CD4-positive, alpha-beta memory T cell (primary cell): ENCODE measurements around the gene MET. TPM values are rescaled to one million over a fixed set of nuclear protein-coding genes. Genes with fewer than 3 reads are reported as not detected.

ENCODE experiments used
- CTCF ChIA-PET: fragments of 350-600 bp; sonication (Branson Sonifier 250); formaldehyde crosslinking; loops from one replicate; lab custom pipeline; 2021; ENCODE audit warnings: inconsistent platforms; ENCODE audit not compliant: partially characterized antibody; lab: Charles Lee
- POLR2A ChIA-PET: fragments of 350-600 bp; sonication (Branson Sonifier 250); formaldehyde crosslinking; loops from one replicate; lab custom pipeline; 2021; ENCODE audit not compliant: partially characterized antibody; lab: Charles Lee
- DNase-seq, 5 donors: peaks; one replicate each; pipeline versions ENCODE4 v3.0.0 to v3.0.0-alpha.2; 2020 to 2022; ENCODE audit warnings: mixed read lengths in 1 of 5
- H3K27ac ChIP-seq: one replicate; pipeline ENCODE4 v1.7.0; 2013; ENCODE audit warnings: low read depth, low read length
- H3K27me3 ChIP-seq: 2 replicates; pipeline ENCODE4 v1.7.0; 2013; ENCODE audit warnings: mild to moderate bottlenecking, low read length, moderate library complexity; ENCODE audit not compliant: insufficient read depth
- H3K36me3 ChIP-seq: 2 replicates; pipeline ENCODE4 v1.7.0; 2013; ENCODE audit warnings: mild to moderate bottlenecking, low read length, moderate library complexity; ENCODE audit not compliant: insufficient read depth
- H3K4me1 ChIP-seq: 2 replicates; pipeline ENCODE4 v1.7.0; 2013; ENCODE audit warnings: mild to moderate bottlenecking, low read length, moderate library complexity; ENCODE audit not compliant: insufficient read depth
- H3K4me3 ChIP-seq, 2 donors: one replicate each; pipeline ENCODE4 v1.7.0; 2013; ENCODE audit warnings: low read length in 2 of 2, mild to moderate bottlenecking in 1 of 2
- H3K9me3 ChIP-seq, 2 donors: one replicate each; pipeline ENCODE4 v1.7.0; 2013; ENCODE audit warnings: low read length in 2 of 2, control low read depth in 1 of 2; ENCODE audit not compliant: control insufficient read depth in 1 of 2
- H3K27ac Mint-ChIP-seq, 7 donors: one replicate each; pipeline ENCODE4 v1.8.0; 2020 to 2021; ENCODE audit warnings: mixed read lengths in 7 of 7, mild to moderate bottlenecking in 6 of 7, inconsistent platforms in 3 of 7, moderate library complexity in 3 of 7
- H3K27me3 Mint-ChIP-seq, 2 donors: one replicate each; pipeline ENCODE4 v1.8.0; 2020 to 2021; ENCODE audit warnings: mixed read lengths in 2 of 2
- H3K36me3 Mint-ChIP-seq, 2 donors: one replicate each; pipeline ENCODE4 v1.8.0; 2020 to 2021; ENCODE audit warnings: mixed read lengths in 2 of 2, inconsistent platforms in 1 of 2, mild to moderate bottlenecking in 1 of 2
- H3K4me1 Mint-ChIP-seq, 4 donors: one replicate each; pipeline ENCODE4 v1.8.0; 2020 to 2021; ENCODE audit warnings: mixed read lengths in 4 of 4, mild to moderate bottlenecking in 1 of 4
- H3K4me3 Mint-ChIP-seq, 8 donors: one replicate each; pipeline ENCODE4 v1.8.0; 2020 to 2021; ENCODE audit warnings: mixed read lengths in 8 of 8, mild to moderate bottlenecking in 7 of 8, moderate library complexity in 6 of 8, inconsistent platforms in 3 of 8
- H3K9me3 Mint-ChIP-seq, 8 donors: one replicate each; pipeline ENCODE4 v1.8.0; 2020 to 2021; ENCODE audit warnings: mixed read lengths in 8 of 8, mild to moderate bottlenecking in 5 of 8, inconsistent platforms in 3 of 8, moderate library complexity in 1 of 8
- intact Hi-C: fragments of 100-400 bp; cut with micrococcal nuclease; formaldehyde crosslinking; loops from one replicate; pipeline ENCODE4 v1.15.1; 2023
- polyA plus RNA-seq, 2 donors: library from polyadenylated mRNA; unstranded; fragments of 300-500 nt; fragmentation: Illumina TruSeq; gene quantifications; one replicate each; pipeline ENCODE4 v1.2.3, GENCODE V29; 2021
- total RNA-seq, 2 experiments: library from RNA; stranded (reverse); gene quantifications; one replicate each; pipeline ENCODE4 v1.2.3, GENCODE V29; 2021

Gene MET
- total and polyA plus RNA-seq, 4 experiments from 2014 or later = 0.23 to 0.47 TPM; not detected in 2

DNA sequence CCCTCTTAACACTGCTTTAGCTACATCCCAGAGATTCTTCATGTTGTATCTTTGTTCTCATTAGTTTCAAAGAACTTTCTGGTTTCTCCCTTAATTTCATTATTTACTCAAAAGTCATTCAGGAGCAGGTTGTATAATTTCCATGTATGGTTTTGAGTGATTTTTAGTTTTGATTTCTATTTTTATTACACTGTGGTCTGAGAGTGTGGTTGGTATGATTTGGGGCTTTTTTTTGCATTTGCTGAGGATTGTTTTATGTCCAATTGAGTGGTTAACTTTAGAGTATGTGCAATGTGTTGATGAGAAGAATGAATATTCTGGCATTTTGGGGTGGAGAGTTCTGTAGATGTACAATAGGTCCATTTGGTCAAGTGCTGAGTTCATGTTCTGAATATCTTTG, 152.5 kb downstream of the MET start:
- CTCF ChIA-PET = no interaction called here
- Mint-ChIP-seq H3K36me3 (peaks cover 0 to 3% of the 10 kb centered on the region in 2 donors), H3K9me3 (peaks cover 0 to 4% (median 2%) of the 10 kb centered on the region in 8 donors), H3K4me1 (no peaks in the 10 kb centered on the region), H3K27me3 (peaks cover 11 to 12% of the 10 kb centered on the region in 2 donors), H3K27ac (no peak overlapping the region), H3K4me3 (no peak overlapping the region)
- H3K36me3 ChIP-seq = no peaks in the 10 kb centered on the region
- no peaks in the 10 kb centered on the region for H3K27me3 ChIP-seq
- DNase-seq = no peak
- no peak overlapping the region for H3K27ac ChIP-seq
- H3K4me1 ChIP-seq = no peaks in the 10 kb centered on the region
- POLR2A ChIA-PET = no interaction called here
- no peaks in the 10 kb centered on the region for H3K9me3 ChIP-seq
- H3K4me3 ChIP-seq = no peak overlapping the region
- intact Hi-C loops = no loop called here

DNA sequence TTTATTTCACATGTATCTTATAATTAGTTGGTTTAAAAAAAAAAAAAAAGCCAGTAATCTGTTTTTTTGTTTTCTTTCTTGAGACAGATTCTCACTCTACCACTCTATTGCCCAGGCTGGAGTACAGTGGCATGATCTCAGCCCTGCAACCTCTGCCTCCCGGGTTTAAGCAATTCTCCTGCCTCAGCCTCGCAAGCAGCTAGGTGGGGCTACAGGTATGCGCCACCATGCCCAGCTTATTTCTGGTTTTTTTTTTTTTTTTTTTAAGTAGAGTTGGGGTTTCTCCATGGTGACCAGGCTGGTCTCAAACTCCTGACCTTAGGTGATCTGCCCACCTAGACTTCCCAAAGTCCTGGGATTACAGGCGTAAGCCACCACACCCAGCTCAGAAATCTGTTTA, 156.3 kb downstream of the MET start:
- Mint-ChIP-seq H3K27me3 (peaks cover 11 to 18% of the 10 kb centered on the region in 2 donors), H3K4me3 (no peak overlapping the region), H3K9me3 (peaks cover 0 to 4% (median 1%) of the 10 kb centered on the region in 8 donors), H3K27ac (no peak overlapping the region), H3K4me1 (peaks cover 0 to 2% (median under 1%) of the 10 kb centered on the region in 4 donors), H3K36me3 (peaks cover 0 to 3% of the 10 kb centered on the region in 2 donors)
- Histone ChIP-seq H3K4me3 (no peak overlapping the region), H3K27me3 (no peaks in the 10 kb centered on the region), H3K27ac (no peak overlapping the region), H3K4me1 (no peaks in the 10 kb centered on the region), H3K9me3 (no peaks in the 10 kb centered on the region), H3K36me3 (no peaks in the 10 kb centered on the region)
- intact Hi-C loops = no loop called here
- no peak for DNase-seq
- CTCF ChIA-PET = interaction anchor here (0.7 kb wide), 1 partner anchor 760 kb away, joined by 3 read pairs; no protein-coding TSS in a partner anchor
- POLR2A ChIA-PET = interaction anchor here (0.6 kb wide), 1 partner anchor 618 kb away, joined by 4 read pairs; no protein-coding TSS in a partner anchor

DNA sequence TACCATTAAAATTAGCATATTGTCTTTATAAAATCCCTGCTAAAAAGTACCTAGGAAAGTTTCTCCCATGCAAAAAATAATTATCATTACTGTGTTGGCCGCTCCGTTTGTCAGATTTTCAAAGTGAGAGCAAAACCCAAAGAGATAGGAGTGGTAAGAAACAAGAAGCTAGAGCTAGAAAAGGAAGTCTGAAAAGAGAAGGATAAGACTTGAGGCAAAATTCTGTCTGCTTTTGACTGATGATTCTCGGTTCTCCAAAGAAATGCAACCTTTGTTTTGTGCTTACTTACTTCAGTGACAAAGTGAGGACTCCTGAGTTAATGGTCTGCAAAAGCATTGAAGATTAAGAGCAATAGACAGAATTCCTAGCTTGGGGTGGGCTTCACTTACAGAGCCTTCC, 157.0 kb downstream of the MET start:
- POLR2A ChIA-PET = no interaction called here
- intact Hi-C loops = no loop called here
- H3K9me3 Mint-ChIP-seq = peaks cover 0 to 4% (median 1%) of the 10 kb centered on the region in 8 donors
- H3K9me3 ChIP-seq = no peaks in the 10 kb centered on the region
- H3K27me3 Mint-ChIP-seq = peaks cover 15 to 18% of the 10 kb centered on the region in 2 donors
- H3K27ac Mint-ChIP-seq = no peak overlapping the region
- peaks cover 0 to 2% (median under 1%) of the 10 kb centered on the region in 4 donors for H3K4me1 Mint-ChIP-seq
- no peak overlapping the region for H3K27ac ChIP-seq
- no peaks in the 10 kb centered on the region for H3K36me3 ChIP-seq
- peaks cover 0 to 3% of the 10 kb centered on the region in 2 donors for H3K36me3 Mint-ChIP-seq
- H3K27me3 ChIP-seq = no peaks in the 10 kb centered on the region
- no peak overlapping the region for H3K4me3 Mint-ChIP-seq
- no peak overlapping the region for H3K4me3 ChIP-seq
- CTCF ChIA-PET = no interaction called here
- no peak for DNase-seq
- no peaks in the 10 kb centered on the region for H3K4me1 ChIP-seq

DNA sequence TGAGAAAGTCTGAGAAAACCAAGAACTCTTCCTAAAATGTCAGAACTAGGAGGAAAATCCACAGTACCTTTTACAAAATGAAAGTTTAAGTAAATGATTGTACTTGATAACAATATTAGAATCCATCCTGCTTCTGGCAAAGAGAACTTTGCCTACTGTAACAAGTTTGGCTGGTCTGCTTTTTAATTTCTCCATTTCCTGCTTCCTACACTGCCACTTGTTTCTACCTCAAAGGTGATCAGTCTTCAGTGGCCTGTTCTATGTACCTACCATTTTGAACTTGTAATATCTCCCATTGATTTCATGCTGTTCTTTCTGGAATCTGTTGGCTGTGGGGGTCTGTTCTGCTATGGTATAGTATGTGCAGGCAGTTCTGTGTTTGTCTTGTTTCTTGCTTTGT, 157.5 kb downstream of the MET start:
- Mint-ChIP-seq H3K27ac (no peak overlapping the region), H3K4me1 (peaks cover 0 to 2% (median under 1%) of the 10 kb centered on the region in 4 donors), H3K36me3 (peaks cover 0 to 3% of the 10 kb centered on the region in 2 donors), H3K9me3 (peaks cover 0 to 4% (median under 1%) of the 10 kb centered on the region in 8 donors), H3K4me3 (no peak overlapping the region), H3K27me3 (peaks cover 12 to 15% of the 10 kb centered on the region in 2 donors)
- H3K4me3 ChIP-seq = no peak overlapping the region
- no peak for DNase-seq
- no peaks in the 10 kb centered on the region for H3K36me3 ChIP-seq
- intact Hi-C loops = no loop called here
- CTCF ChIA-PET = no interaction called here
- no peaks in the 10 kb centered on the region for H3K4me1 ChIP-seq
- no peak overlapping the region for H3K27ac ChIP-seq
- no peaks in the 10 kb centered on the region for H3K9me3 ChIP-seq
- H3K27me3 ChIP-seq = no peaks in the 10 kb centered on the region
- POLR2A ChIA-PET = no interaction called here

DNA sequence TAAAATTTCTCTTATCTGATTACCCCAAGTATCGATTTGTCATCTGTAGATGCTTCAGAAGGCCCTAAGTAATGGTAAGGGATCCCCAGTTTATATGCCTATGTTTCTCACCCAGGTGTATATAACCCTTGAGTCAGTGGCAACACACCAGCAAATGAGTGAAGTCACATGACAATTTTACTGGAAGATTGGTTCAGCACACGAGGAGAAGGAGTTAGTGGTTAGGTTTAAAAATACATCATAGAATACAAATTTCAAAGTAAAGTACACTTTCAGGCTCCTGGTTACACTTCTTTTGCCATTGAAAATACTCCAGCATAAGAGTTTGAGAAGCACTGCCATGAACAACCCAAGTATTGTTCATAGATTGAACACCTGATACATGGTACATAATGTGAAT, 160.7 kb downstream of the MET start:
- Histone ChIP-seq H3K27ac (no peak overlapping the region), H3K36me3 (no peaks in the 10 kb centered on the region), H3K9me3 (no peaks in the 10 kb centered on the region), H3K27me3 (no peaks in the 10 kb centered on the region), H3K4me1 (no peaks in the 10 kb centered on the region), H3K4me3 (no peak overlapping the region)
- intact Hi-C loops = no loop called here
- POLR2A ChIA-PET = no interaction called here
- Mint-ChIP-seq H3K4me3 (no peak overlapping the region), H3K9me3 (no peaks in the 10 kb centered on the region), H3K36me3 (no peaks in the 10 kb centered on the region), H3K27me3 (peaks cover 6 to 12% of the 10 kb centered on the region in 2 donors), H3K27ac (no peak overlapping the region), H3K4me1 (peaks cover 0 to 2% (median under 1%) of the 10 kb centered on the region in 4 donors)
- no peak for DNase-seq
- CTCF ChIA-PET = interaction anchor here (0.7 kb wide), 1 partner anchor 13 kb away, joined by 3 read pairs; no protein-coding TSS in a partner anchor

DNA sequence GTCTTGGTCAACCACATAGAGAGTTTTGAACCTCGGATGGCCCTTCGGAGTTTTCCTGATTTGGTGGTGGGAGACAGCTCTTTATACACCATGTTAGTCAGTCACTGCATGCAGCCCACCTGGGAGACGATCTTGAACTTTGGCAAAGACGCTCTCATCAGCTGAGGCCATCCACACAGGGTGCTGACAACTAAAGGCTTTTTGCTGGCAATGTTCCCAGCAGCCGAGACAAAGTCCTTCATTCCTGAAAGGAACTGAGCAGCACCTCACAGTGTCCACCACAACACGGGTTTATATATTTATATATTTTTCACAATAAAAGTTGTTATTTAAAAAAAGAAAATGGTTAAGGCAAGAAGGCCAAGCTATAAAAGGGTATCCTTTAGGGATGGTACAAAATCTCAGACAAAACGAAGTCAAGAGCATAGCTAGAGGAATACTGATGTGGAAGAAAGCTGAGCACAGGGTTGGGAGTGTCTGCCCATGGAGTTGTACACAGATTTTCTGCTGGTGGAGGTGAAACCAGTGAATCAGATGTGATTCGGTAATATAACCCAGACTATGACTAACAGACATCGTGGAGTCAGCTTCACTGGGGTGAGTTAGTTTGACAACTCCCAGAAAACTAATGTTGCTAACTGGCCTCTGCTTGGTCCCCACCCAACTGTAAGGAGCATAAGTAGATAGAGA, 163.0 kb downstream of the MET start:
- Histone ChIP-seq H3K27ac (no peak overlapping the region), H3K9me3 (no peaks in the 10 kb centered on the region), H3K4me3 (no peak overlapping the region), H3K27me3 (no peaks in the 10 kb centered on the region), H3K4me1 (no peaks in the 10 kb centered on the region), H3K36me3 (no peaks in the 10 kb centered on the region)
- intact Hi-C loops = no loop called here
- H3K36me3 Mint-ChIP-seq = no peaks in the 10 kb centered on the region
- H3K27ac Mint-ChIP-seq = no peak overlapping the region
- DNase-seq = no peak
- H3K4me3 Mint-ChIP-seq = no peak overlapping the region
- no peaks in the 10 kb centered on the region for H3K4me1 Mint-ChIP-seq
- CTCF ChIA-PET = interaction anchor here (1.3 kb wide), 1 partner anchor 24 kb away, joined by 3 read pairs; no protein-coding TSS in a partner anchor
- no peaks in the 10 kb centered on the region for H3K9me3 Mint-ChIP-seq
- peaks cover 6 to 12% of the 10 kb centered on the region in 2 donors for H3K27me3 Mint-ChIP-seq
- POLR2A ChIA-PET = no interaction called here

DNA sequence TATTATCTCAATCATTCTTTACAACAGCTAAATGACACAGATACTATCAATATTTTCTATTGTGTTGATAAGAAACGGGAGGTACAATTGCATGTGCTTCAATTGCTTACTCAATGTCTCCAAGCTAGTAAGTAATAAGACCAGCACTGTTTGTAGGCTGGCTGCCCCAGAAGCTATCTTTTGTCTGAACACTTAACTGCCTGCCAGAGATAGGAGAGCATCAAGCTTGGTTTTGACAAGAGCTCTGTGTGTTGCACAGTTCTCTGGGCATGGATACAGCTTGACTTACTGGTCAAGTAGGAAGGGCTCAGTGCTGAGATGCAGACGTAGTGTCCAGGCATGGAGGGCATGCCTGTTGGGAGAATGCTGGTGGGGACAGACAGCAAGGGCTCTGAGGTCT, 164.1 kb downstream of the MET start:
- no peaks in the 10 kb centered on the region for H3K4me1 ChIP-seq
- H3K36me3 ChIP-seq = no peaks in the 10 kb centered on the region
- Mint-ChIP-seq H3K4me3 (no peak overlapping the region), H3K9me3 (no peaks in the 10 kb centered on the region), H3K27ac (no peak overlapping the region), H3K4me1 (no peaks in the 10 kb centered on the region), H3K36me3 (no peaks in the 10 kb centered on the region), H3K27me3 (peaks cover 9 to 11% of the 10 kb centered on the region in 2 donors)
- DNase-seq = no peak
- H3K9me3 ChIP-seq = no peaks in the 10 kb centered on the region
- H3K4me3 ChIP-seq = no peak overlapping the region
- H3K27me3 ChIP-seq = no peaks in the 10 kb centered on the region
- POLR2A ChIA-PET = no interaction called here
- intact Hi-C loops = no loop called here
- no peak overlapping the region for H3K27ac ChIP-seq
- CTCF ChIA-PET = no interaction called here
